IMR-90 (cell line): ENCODE measurements around the gene PKM. TPM values are rescaled to one million over a fixed set of nuclear protein-coding genes. Genes with fewer than 3 reads are reported as not detected.

ENCODE experiments used
- ATAC-seq: fragments of 200-7000 bp; cut with Tn5 transposase; 2 replicates; pipeline ENCODE4 v1.9.1; 2020; ENCODE audit warnings: low read depth, mild to moderate bottlenecking, moderate library complexity
- BruUV-seq: library from RNA; stranded (reverse); fragments of 400-500 nt; replicated peaks from 2 replicates; lab custom pipeline; 2021; lab: Mats Ljungman, UMichigan
- CTCF ChIA-PET: fragments of 300-600 bp; formaldehyde crosslinking; extraction: SDS; loops from one replicate; lab custom pipeline; 2021; ENCODE audit warnings: antibody characterized with exemption; lab: Yijun Ruan, JAX
- POLR2A ChIA-PET: fragments of 300-600 bp; sonication (Branson Sonifier 250); formaldehyde crosslinking; loops from one replicate; lab custom pipeline; 2022; ENCODE audit warnings: antibody characterized with exemption; ENCODE audit not compliant: unreplicated experiment; lab: Charles Lee
- DNase-seq: peaks from one replicate; pipeline ENCODE4 v3.0.0; 2013
- H2AFZ ChIP-seq: replicated peaks from 2 replicates; pipeline ENCODE3; 2013; ENCODE audit warnings: low read length, mild to moderate bottlenecking; ENCODE audit not compliant: poor library complexity
- H2AK5ac ChIP-seq: 2 replicates; pipeline ENCODE4 v1.6.1; 2013; ENCODE audit warnings: low read depth, low read length, inconsistent platforms
- H2AK9ac ChIP-seq: replicated peaks from 2 replicates; pipeline ENCODE3; 2013; ENCODE audit warnings: mild to moderate bottlenecking, low read depth, low read length, moderate library complexity; ENCODE audit not compliant: poor library complexity
- H2BK120ac ChIP-seq: 2 replicates; pipeline ENCODE4 v1.6.1; 2013; ENCODE audit warnings: low read depth, low read length, inconsistent platforms
- H2BK15ac ChIP-seq: 3 replicates; pipeline ENCODE4 v1.6.1; 2013; ENCODE audit warnings: low read depth, low read length, inconsistent platforms
- H2BK20ac ChIP-seq: 2 replicates; pipeline ENCODE4 v1.6.1; 2013; ENCODE audit warnings: low read depth, mild to moderate bottlenecking, inconsistent platforms, low read length, moderate library complexity
- H2BK5ac ChIP-seq: 2 replicates; pipeline ENCODE4 v1.6.1; 2013; ENCODE audit warnings: mild to moderate bottlenecking, low read depth, low read length, inconsistent platforms; ENCODE audit not compliant: poor library complexity, severe bottlenecking
- H3K14ac ChIP-seq: replicated peaks from 2 replicates; pipeline ENCODE4 v1.6.1; 2013; ENCODE audit warnings: low read depth, low read length, inconsistent platforms
- H3K18ac ChIP-seq: 2 replicates; pipeline ENCODE4 v1.6.1; 2013; ENCODE audit warnings: low read depth, low read length, control low read depth
- H3K23ac ChIP-seq: 2 replicates; pipeline ENCODE4 v1.6.1; 2013; ENCODE audit warnings: low read depth, low read length, inconsistent platforms
- H3K27ac ChIP-seq: 2 replicates; pipeline ENCODE4 v1.5.1; 2013; ENCODE audit warnings: mild to moderate bottlenecking, control low read depth, low read length; ENCODE audit not compliant: insufficient read depth
- H3K27me3 ChIP-seq: 2 replicates; pipeline ENCODE4 v1.6.1; 2013; ENCODE audit warnings: low read length; ENCODE audit not compliant: control insufficient read depth, insufficient read depth
- H3K36me3 ChIP-seq: 2 replicates; pipeline ENCODE4 v1.6.1; 2013; ENCODE audit warnings: low read length, mixed read lengths; ENCODE audit not compliant: control insufficient read depth, insufficient read depth
- H3K4ac ChIP-seq: 2 replicates; pipeline ENCODE4 v1.6.1; 2013; ENCODE audit warnings: low read depth, low read length, inconsistent platforms
- H3K4me1 ChIP-seq: 2 replicates; pipeline ENCODE4 v1.6.1; 2013; ENCODE audit warnings: low read length, mixed read lengths; ENCODE audit not compliant: control insufficient read depth, insufficient read depth
- H3K4me2 ChIP-seq: 2 replicates; pipeline ENCODE4 v1.6.1; 2013; ENCODE audit warnings: low read depth, mild to moderate bottlenecking, control low read depth, low read length, moderate library complexity
- H3K4me3 ChIP-seq: 2 replicates; pipeline ENCODE4 v1.5.1; 2013; ENCODE audit warnings: low read depth, mild to moderate bottlenecking, control low read depth, low read length, moderate library complexity; ENCODE audit not compliant: insufficient read depth
- H3K56ac ChIP-seq: 2 replicates; pipeline ENCODE4 v1.6.1; 2013; ENCODE audit warnings: low read length, inconsistent platforms; ENCODE audit not compliant: insufficient read depth; ENCODE audit errors: extremely low read depth
- H3K79me1 ChIP-seq, 2 experiments: 2 replicates each; pipeline ENCODE4 v1.6.1; 2013; ENCODE audit warnings: low read length in 2 of 2, inconsistent platforms in 1 of 2, low read depth in 1 of 2
- H3K9ac ChIP-seq: 2 replicates; pipeline ENCODE4 v1.6.1; 2013; ENCODE audit warnings: low read depth, low read length, control low read depth
- H3K9me1 ChIP-seq: 2 replicates; pipeline ENCODE4 v1.6.1; 2013; ENCODE audit warnings: low read length, inconsistent platforms; ENCODE audit not compliant: insufficient read depth
- H3K9me3 ChIP-seq: 2 replicates; pipeline ENCODE4 v1.6.1; 2013; ENCODE audit warnings: low read length; ENCODE audit not compliant: control insufficient read depth, insufficient read depth
- H4K20me1 ChIP-seq: 2 replicates; pipeline ENCODE4 v1.6.1; 2013; ENCODE audit warnings: low read length, inconsistent platforms; ENCODE audit not compliant: insufficient read depth
- H4K5ac ChIP-seq: 2 replicates; pipeline ENCODE4 v1.6.1; 2013; ENCODE audit warnings: mild to moderate bottlenecking, low read depth, low read length, control low read depth
- H4K8ac ChIP-seq, 2 experiments: 2 replicates each; pipeline ENCODE4 v1.6.1; 2013; ENCODE audit warnings: low read depth in 2 of 2, low read length in 2 of 2, control low read depth in 1 of 2, inconsistent platforms in 1 of 2
- H4K91ac ChIP-seq: 2 replicates; pipeline ENCODE4 v1.6.1; 2013; ENCODE audit warnings: low read depth, low read length, inconsistent platforms; ENCODE audit not compliant: insufficient read depth
- BHLHE40 ChIP-seq: fragments of 150-350 bp; IDR thresholded peaks from 2 replicates; pipeline ENCODE4 v1.6.1; 2016; ENCODE audit warnings: mild to moderate bottlenecking, low read depth, low read length
- CEBPB ChIP-seq: IDR thresholded peaks from 2 replicates; pipeline ENCODE4 v1.6.1; 2012; ENCODE audit warnings: low read depth, low read length, improper control_type of control experiment
- CHD1 ChIP-seq: IDR thresholded peaks from 2 replicates; pipeline ENCODE4 v1.6.1; 2012; ENCODE audit warnings: low read depth, low read length, improper control_type of control experiment
- FOS ChIP-seq: fragments of 150-350 bp; IDR thresholded peaks from 2 replicates; pipeline ENCODE4 v1.6.1; 2016; ENCODE audit warnings: low read depth, low read length
- MAFK ChIP-seq: IDR thresholded peaks from 2 replicates; pipeline ENCODE4 v1.6.1; 2012; ENCODE audit warnings: low read depth, low read length, improper control_type of control experiment
- MAZ ChIP-seq: IDR thresholded peaks from 2 replicates; pipeline ENCODE4 v1.6.1; 2012; ENCODE audit warnings: low read depth, mild to moderate bottlenecking, low read length, improper control_type of control experiment, moderate library complexity, borderline replicate concordance
- MXI1 ChIP-seq: IDR thresholded peaks from 2 replicates; pipeline ENCODE4 v1.6.1; 2012; ENCODE audit warnings: low read depth, mild to moderate bottlenecking, low read length, moderate library complexity, borderline replicate concordance
- NFE2L2 ChIP-seq: fragments of 150-350 bp; IDR thresholded peaks from 2 replicates; pipeline ENCODE4 v1.6.1; 2016; ENCODE audit warnings: low read depth, mild to moderate bottlenecking, low read length
- POLR2A ChIP-seq: IDR thresholded peaks from 2 replicates; pipeline ENCODE4 v1.6.1; 2012; ENCODE audit warnings: mild to moderate bottlenecking, low read depth, low read length
- RAD21 ChIP-seq: IDR thresholded peaks from 2 replicates; pipeline ENCODE4 v1.6.1; 2012; ENCODE audit warnings: low read length, improper control_type of control experiment
- RCOR1 ChIP-seq: IDR thresholded peaks from 2 replicates; pipeline ENCODE4 v1.6.1; 2012; ENCODE audit warnings: mild to moderate bottlenecking, low read length, improper control_type of control experiment; ENCODE audit not compliant: insufficient replicate concordance
- RFX5 ChIP-seq: IDR thresholded peaks from 2 replicates; pipeline ENCODE4 v1.8.0; 2012; ENCODE audit warnings: low read depth, mild to moderate bottlenecking, low read length, moderate library complexity
- SMC3 ChIP-seq: fragments of 150-350 bp; IDR thresholded peaks from 2 replicates; pipeline ENCODE4 v1.6.1; 2016; ENCODE audit warnings: low read depth, mild to moderate bottlenecking, antibody characterized with exemption, low read length, moderate library complexity
- WGBS, 2 experiments: methylation state at CpG; one replicate each; pipeline versions ENCODE4 v1.1.5 to v1.1.7; 2013; ENCODE audit warnings: missing lambda C conversion rate in 2 of 2; ENCODE audit not compliant: insufficient read length in 1 of 2; ENCODE audit errors: extremely low coverage in 2 of 2; 5-methylcytosine and 5-hydroxymethylcytosine counted together
- dilution Hi-C: fragments of 300-500 bp; cut with HindIII; formaldehyde crosslinking; loops from one replicate; pipeline ENCODE4 v1.14.3; 2018; ENCODE audit warnings: low sequenced_read_pairs; ENCODE audit not compliant: unreplicated experiment
- in situ Hi-C: fragments of 300-500 bp; cut with MboI; formaldehyde crosslinking; loops from 3 replicates; pipeline ENCODE4 v1.14.3; 2019; ENCODE audit warnings: low sequenced_read_pairs, inconsistent platforms, mixed read lengths
- intact Hi-C: fragments of 100-400 bp; cut with micrococcal nuclease; formaldehyde crosslinking; loops from 2 replicates; pipeline ENCODE4 v1.10.0; 2022
- polyA plus RNA-seq, 3 experiments: library from polyadenylated mRNA; depleted of rRNA; stranded (reverse); fragments of >200 nt; gene quantifications; 2 replicates each; pipeline ENCODE4 v1.2.3, GENCODE V29; 2012; ENCODE audit warnings: low replicate concordance in 1 of 3
- total RNA-seq: library from RNA; depleted of rRNA; stranded (reverse); fragments of >200 nt; gene quantifications from 2 replicates; pipeline ENCODE4 v1.2.3, GENCODE V29; 2012
- TF ChIP-seq, protein P1 (sequence below): fragments of 150-350 bp; IDR thresholded peaks from 2 replicates; pipeline ENCODE4 v1.6.1; 2016; ENCODE audit warnings: low read depth, mild to moderate bottlenecking, low read length, moderate library complexity, borderline replicate concordance
- TF ChIP-seq, protein P2 (sequence below): conservative IDR thresholded peaks from 2 replicates; pipeline ENCODE4 v1.5.1; 2012; ENCODE audit warnings: mild to moderate bottlenecking, low read depth, low read length, improper control_type of control experiment
- TF ChIP-seq, protein P3 (sequence below): fragments of 150-350 bp; IDR thresholded peaks from 2 replicates; pipeline ENCODE4 v1.6.1; 2017; ENCODE audit warnings: mild to moderate bottlenecking, antibody characterized with exemption, low read length, low read depth

PKM gene
- total and polyA plus RNA-seq, 2 of the 4 experiments (the other 2 are of a cell fraction), result 2,219 to 3,859 TPM

GRCh38 chr15:72192416-72192815 is 38.6 kb downstream of the PKM start:
- in situ Hi-C loops, result no loop called here
- no peak overlapping the region for H2AK9ac ChIP-seq

More at GRCh38 chr15:72192416-72192815, 38.6 kb downstream of the PKM start:
- Histone ChIP-seq H3K4me3 (no peak overlapping the region), H4K20me1 (peaks cover 6% of the 10 kb centered on the region), H3K4me2 (no peak overlapping the region), H2BK5ac (no peak overlapping the region), H3K27me3 (peaks cover 14% of the 10 kb centered on the region), H3K27ac (no peak overlapping the region), H2BK120ac (no peak overlapping the region), H2BK15ac (no peak overlapping the region), H2AK5ac (no peak overlapping the region), H3K4me1 (no peaks in the 10 kb centered on the region), H3K18ac (no peak overlapping the region), H3K9ac (no peak overlapping the region), H2AFZ (no peak overlapping the region), H3K56ac (no peak overlapping the region), H3K9me1 (no peaks in the 10 kb centered on the region), H3K36me3 (no peaks in the 10 kb centered on the region), H3K4ac (no peak overlapping the region), H4K5ac (no peak overlapping the region), H4K8ac (no peak overlapping the region; a peak in 1 of 4 replicates), H2BK20ac (no peak overlapping the region), H3K14ac (no peak overlapping the region), H4K91ac (no peak overlapping the region), H3K79me1 (no peaks in the 10 kb centered on the region), H3K23ac (no peak overlapping the region), H3K9me3 (no peaks in the 10 kb centered on the region)
- no peak for TF ChIP-seq SMC3
- TF ChIP-seq NFE2L2, result no peak
- no peak for TF ChIP-seq RAD21
- TF ChIP-seq BHLHE40, result no peak
- TF ChIP-seq RFX5, result no peak
- TF ChIP-seq RCOR1, result no peak
- TF ChIP-seq, protein P1, sequence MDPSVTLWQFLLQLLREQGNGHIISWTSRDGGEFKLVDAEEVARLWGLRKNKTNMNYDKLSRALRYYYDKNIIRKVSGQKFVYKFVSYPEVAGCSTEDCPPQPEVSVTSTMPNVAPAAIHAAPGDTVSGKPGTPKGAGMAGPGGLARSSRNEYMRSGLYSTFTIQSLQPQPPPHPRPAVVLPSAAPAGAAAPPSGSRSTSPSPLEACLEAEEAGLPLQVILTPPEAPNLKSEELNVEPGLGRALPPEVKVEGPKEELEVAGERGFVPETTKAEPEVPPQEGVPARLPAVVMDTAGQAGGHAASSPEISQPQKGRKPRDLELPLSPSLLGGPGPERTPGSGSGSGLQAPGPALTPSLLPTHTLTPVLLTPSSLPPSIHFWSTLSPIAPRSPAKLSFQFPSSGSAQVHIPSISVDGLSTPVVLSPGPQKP, result no peak
- TF ChIP-seq, protein P2, sequence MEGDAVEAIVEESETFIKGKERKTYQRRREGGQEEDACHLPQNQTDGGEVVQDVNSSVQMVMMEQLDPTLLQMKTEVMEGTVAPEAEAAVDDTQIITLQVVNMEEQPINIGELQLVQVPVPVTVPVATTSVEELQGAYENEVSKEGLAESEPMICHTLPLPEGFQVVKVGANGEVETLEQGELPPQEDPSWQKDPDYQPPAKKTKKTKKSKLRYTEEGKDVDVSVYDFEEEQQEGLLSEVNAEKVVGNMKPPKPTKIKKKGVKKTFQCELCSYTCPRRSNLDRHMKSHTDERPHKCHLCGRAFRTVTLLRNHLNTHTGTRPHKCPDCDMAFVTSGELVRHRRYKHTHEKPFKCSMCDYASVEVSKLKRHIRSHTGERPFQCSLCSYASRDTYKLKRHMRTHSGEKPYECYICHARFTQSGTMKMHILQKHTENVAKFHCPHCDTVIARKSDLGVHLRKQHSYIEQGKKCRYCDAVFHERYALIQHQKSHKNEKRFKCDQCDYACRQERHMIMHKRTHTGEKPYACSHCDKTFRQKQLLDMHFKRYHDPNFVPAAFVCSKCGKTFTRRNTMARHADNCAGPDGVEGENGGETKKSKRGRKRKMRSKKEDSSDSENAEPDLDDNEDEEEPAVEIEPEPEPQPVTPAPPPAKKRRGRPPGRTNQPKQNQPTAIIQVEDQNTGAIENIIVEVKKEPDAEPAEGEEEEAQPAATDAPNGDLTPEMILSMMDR, result no peak
- TF ChIP-seq POLR2A, result no peak
- no peak for TF ChIP-seq MAFK
- TF ChIP-seq FOS, result no peak
- no peak for TF ChIP-seq MXI1
- TF ChIP-seq CEBPB, result no peak
- TF ChIP-seq MAZ, result no peak
- TF ChIP-seq, protein P3, sequence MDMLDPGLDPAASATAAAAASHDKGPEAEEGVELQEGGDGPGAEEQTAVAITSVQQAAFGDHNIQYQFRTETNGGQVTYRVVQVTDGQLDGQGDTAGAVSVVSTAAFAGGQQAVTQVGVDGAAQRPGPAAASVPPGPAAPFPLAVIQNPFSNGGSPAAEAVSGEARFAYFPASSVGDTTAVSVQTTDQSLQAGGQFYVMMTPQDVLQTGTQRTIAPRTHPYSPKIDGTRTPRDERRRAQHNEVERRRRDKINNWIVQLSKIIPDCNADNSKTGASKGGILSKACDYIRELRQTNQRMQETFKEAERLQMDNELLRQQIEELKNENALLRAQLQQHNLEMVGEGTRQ, result no peak
- TF ChIP-seq CHD1, result no peak
- BruUV-seq, result no TSS peak
- intact Hi-C loops (no loop called here), dilution Hi-C loops (no loop called here)
- WGBS, 2 experiments, result no CpG with 5 or more reads among the region's 3 CpGs
- DNase-seq, result no peak
- POLR2A ChIA-PET, result no interaction called here
- ATAC-seq, result no peak
- CTCF ChIA-PET, result no interaction called here
